Karpas-422 (cell line): ENCODE results near the gene HAUS1. TPM values are rescaled to one million over a fixed set of nuclear protein-coding genes. Genes with fewer than 3 reads are reported as not detected.
A peak's percentile ranks its signal among the peaks of the same experiment; 100 is the strongest.
"Not testable (repeated sequence)": the region's sequence is repeated elsewhere in the genome, so short reads cannot be mapped to it uniquely, and the experiment has no call there.

Source experiments
- DNase-seq: peaks from one replicate; pipeline ENCODE4 v3.0.0-alpha.2; 2015
- H2AFZ ChIP-seq: fragments of 200-600 bp; sonication (generic); 2 replicates; pipeline ENCODE4 v1.6.1; 2014; ENCODE audit warnings: antibody characterized with exemption, low read length, mixed read lengths
- H3K27ac ChIP-seq: fragments of 200-600 bp; sonication (generic); 2 replicates; pipeline ENCODE4 v1.5.1; 2014; ENCODE audit warnings: mild to moderate bottlenecking, low read length, moderate library complexity
- H3K27me3 ChIP-seq: fragments of 200-600 bp; sonication (generic); 2 replicates; pipeline ENCODE4 v1.6.1; 2014; ENCODE audit warnings: low read length, mixed read lengths
- H3K36me3 ChIP-seq: fragments of 200-600 bp; sonication (generic); 2 replicates; pipeline ENCODE4 v1.6.1; 2014; ENCODE audit warnings: low read length, mixed read lengths; ENCODE audit not compliant: insufficient read depth
- H3K4me1 ChIP-seq: fragments of 200-600 bp; sonication (generic); 2 replicates; pipeline ENCODE4 v1.6.1; 2014; ENCODE audit warnings: mild to moderate bottlenecking, low read length, mixed read lengths
- H3K4me2 ChIP-seq: fragments of 200-600 bp; sonication (generic); 2 replicates; pipeline ENCODE4 v1.6.1; 2014; ENCODE audit warnings: low read length, low read depth, mild to moderate bottlenecking; ENCODE audit not compliant: poor library complexity, severe bottlenecking
- H3K4me3 ChIP-seq: fragments of 200-600 bp; sonication (generic); 2 replicates; pipeline ENCODE4 v1.5.1; 2014; ENCODE audit warnings: mild to moderate bottlenecking, antibody characterized with exemption, low read length, mixed read lengths
- H3K79me2 ChIP-seq: fragments of 200-600 bp; sonication (generic); 2 replicates; pipeline ENCODE4 v1.6.1; 2014; ENCODE audit warnings: mild to moderate bottlenecking, low read length, mixed read lengths
- H3K9ac ChIP-seq: fragments of 200-600 bp; sonication (generic); 2 replicates; pipeline ENCODE4 v1.6.0; 2014; ENCODE audit warnings: low read length
- H3K9me2 ChIP-seq: fragments of 200-600 bp; sonication (generic), shearing (Covaris generic); replicated peaks from 2 replicates; pipeline ENCODE4 v1.6.0; 2014; ENCODE audit warnings: mild to moderate bottlenecking, low read length, moderate library complexity; ENCODE audit not compliant: insufficient read depth
- H3K9me3 ChIP-seq: fragments of 300-700, 200-600 bp; sonication (generic); 2 replicates; pipeline ENCODE4 v1.6.1; 2014; ENCODE audit warnings: low read length, mixed read lengths
- H4K20me1 ChIP-seq: fragments of 200-600 bp; sonication (generic); 2 replicates; pipeline ENCODE4 v1.6.1; 2014; ENCODE audit warnings: mild to moderate bottlenecking, antibody characterized with exemption, low read length, low read depth; ENCODE audit not compliant: insufficient read depth
- total RNA-seq: library from RNA; depleted of rRNA; stranded (reverse); fragments of >200 nt; shearing (Covaris generic); gene quantifications from 2 replicates; pipeline ENCODE4 v1.2.3, GENCODE V29; 2014; ENCODE audit warnings: low replicate concordance

HAUS1 gene
- total RNA-seq, 1 experiment from 2014 or later, result 30.9 TPM

GRCh38 chr18:46130549-46130948, 26.4 kb downstream of the HAUS1 start:
- not testable (repeated sequence) for H3K27ac ChIP-seq, H2AFZ ChIP-seq, H3K79me2 ChIP-seq, H3K4me2 ChIP-seq, H3K9me3 ChIP-seq, H3K9ac ChIP-seq, H3K27me3 ChIP-seq, DNase-seq, H3K4me3 ChIP-seq, H3K4me1 ChIP-seq, H3K9me2 ChIP-seq, H4K20me1 ChIP-seq
- H3K36me3 ChIP-seq, result peaks cover 11% of the 10 kb centered on the region; the same call in 1 of the 2 replicates

GRCh38 chr18:46133534-46133933, 29.3 kb downstream of the HAUS1 start:
- Histone ChIP-seq H3K9me3 (no peaks in the 10 kb centered on the region), H3K9me2 (no peaks in the 10 kb centered on the region), H2AFZ (no peak overlapping the region), H3K36me3 (peaks cover 8% of the 10 kb centered on the region; the same call in 1 of the 2 replicates), H3K9ac (no peak overlapping the region), H3K4me2 (no peak overlapping the region), H3K27ac (no peak overlapping the region), H3K27me3 (no peaks in the 10 kb centered on the region), H3K79me2 (no peaks in the 10 kb centered on the region), H4K20me1 (no peaks in the 10 kb centered on the region), H3K4me1 (peaks cover 7% of the 10 kb centered on the region; the same call in 1 of the 2 replicates), H3K4me3 (no peak overlapping the region)
- no peak for DNase-seq

GRCh38 chr18:46134920-46135675, 30.9 kb downstream of the HAUS1 start:
- no peaks in the 10 kb centered on the region for H3K36me3 ChIP-seq
- no peak overlapping the region for H3K9ac ChIP-seq
- no peaks in the 10 kb centered on the region for H3K79me2 ChIP-seq
- H3K4me1 ChIP-seq, result peaks cover 7% of the 10 kb centered on the region; the same call in 1 of the 2 replicates
- DNase-seq, result no peak
- H3K9me3 ChIP-seq, result no peaks in the 10 kb centered on the region
- no peak overlapping the region for H3K4me2 ChIP-seq
- no peak overlapping the region for H3K27ac ChIP-seq
- no peak overlapping the region for H3K4me3 ChIP-seq
- H3K27me3 ChIP-seq, result no peaks in the 10 kb centered on the region
- no peak overlapping the region for H2AFZ ChIP-seq
- no peaks in the 10 kb centered on the region for H4K20me1 ChIP-seq
- H3K9me2 ChIP-seq, result no peaks in the 10 kb centered on the region

- no peaks in the 10 kb centered on the region for H3K36me3 ChIP-seq
- H4K20me1 ChIP-seq, result no peaks in the 10 kb centered on the region
- H3K9me3 ChIP-seq, result no peaks in the 10 kb centered on the region
- H3K4me2 ChIP-seq, result no peak overlapping the region
- no peaks in the 10 kb centered on the region for H3K27me3 ChIP-seq
- no peak overlapping the region for H3K9ac ChIP-seq
- H3K27ac ChIP-seq, result no peak overlapping the region
- H2AFZ ChIP-seq, result no peak overlapping the region
- DNase-seq, result no peak
- no peaks in the 10 kb centered on the region for H3K79me2 ChIP-seq
- no peaks in the 10 kb centered on the region for H3K9me2 ChIP-seq
- no peak overlapping the region for H3K4me3 ChIP-seq
- H3K4me1 ChIP-seq, result peaks cover 3% of the 10 kb centered on the region; the same call in 1 of the 2 replicates
These were observed 36.0 kb downstream of the HAUS1 start for GRCh38 chr18:46140173-46140572.

- Histone ChIP-seq H3K4me3 (no peak overlapping the region), H3K79me2 (no peaks in the 10 kb centered on the region), H2AFZ (no peak overlapping the region), H3K36me3 (no peaks in the 10 kb centered on the region), H3K9me3 (no peaks in the 10 kb centered on the region), H3K27ac (no peak overlapping the region), H3K4me1 (no peaks in the 10 kb centered on the region), H3K9ac (no peak overlapping the region), H4K20me1 (no peaks in the 10 kb centered on the region), H3K27me3 (no peaks in the 10 kb centered on the region), H3K4me2 (no peak overlapping the region), H3K9me2 (no peaks in the 10 kb centered on the region)
- DNase-seq, result no peak
These were observed 37.0 kb downstream of the HAUS1 start for GRCh38 chr18:46141199-46141598.

GRCh38 chr18:46148810-46149209, 44.6 kb downstream of the HAUS1 start:
- DNase-seq, result peak; percentile 82
- Histone ChIP-seq H3K4me3 (no peak overlapping the region), H2AFZ (no peak overlapping the region)

GRCh38 chr18:46152436-46152807, 48.2 kb downstream of the HAUS1 start:
- Histone ChIP-seq H3K9me3 (no peaks in the 10 kb centered on the region), H3K36me3 (no peaks in the 10 kb centered on the region), H3K4me2 (no peak overlapping the region), H3K4me1 (0 out of 2 replicates have a peak, but pooled peaks cover 2% of the 10 kb centered on the region), H4K20me1 (no peaks in the 10 kb centered on the region), H3K4me3 (no peak overlapping the region), H2AFZ (no peak overlapping the region), H3K79me2 (no peaks in the 10 kb centered on the region), H3K9ac (no peak overlapping the region), H3K27ac (no peak overlapping the region), H3K27me3 (no peaks in the 10 kb centered on the region), H3K9me2 (no peaks in the 10 kb centered on the region)
- no peak for DNase-seq

More at GRCh38 chr18:46148810-46149209, 44.6 kb downstream of the HAUS1 start:
- 0 out of 2 replicates have a peak, but pooled peaks cover 2% of the 10 kb centered on the region for H3K4me1 ChIP-seq
- H3K9ac ChIP-seq, result no peak overlapping the region
- no peak overlapping the region for H3K27ac ChIP-seq
- no peaks in the 10 kb centered on the region for H4K20me1 ChIP-seq
- no peaks in the 10 kb centered on the region for H3K9me2 ChIP-seq
- no peaks in the 10 kb centered on the region for H3K27me3 ChIP-seq
- no peak overlapping the region for H3K4me2 ChIP-seq
- H3K36me3 ChIP-seq, result no peaks in the 10 kb centered on the region
- H3K79me2 ChIP-seq, result no peaks in the 10 kb centered on the region
- H3K9me3 ChIP-seq, result no peaks in the 10 kb centered on the region

GRCh38 chr18:46152808-46153617, 48.8 kb downstream of the HAUS1 start:
- no peaks in the 10 kb centered on the region for H3K79me2 ChIP-seq
- H3K27ac ChIP-seq, result no peak overlapping the region
- no peaks in the 10 kb centered on the region for H3K36me3 ChIP-seq
- DNase-seq, result no peak
- no peaks in the 10 kb centered on the region for H3K27me3 ChIP-seq
- H3K4me2 ChIP-seq, result no peak overlapping the region
- no peaks in the 10 kb centered on the region for H4K20me1 ChIP-seq
- H3K4me1 ChIP-seq, result 0 out of 2 replicates have a peak, but pooled peaks cover 2% of the 10 kb centered on the region
- no peak overlapping the region for H2AFZ ChIP-seq
- H3K9me3 ChIP-seq, result no peaks in the 10 kb centered on the region
- no peaks in the 10 kb centered on the region for H3K9me2 ChIP-seq
- H3K4me3 ChIP-seq, result no peak overlapping the region
- no peak overlapping the region for H3K9ac ChIP-seq
